HG02571 (cell line): Measurements from ENCODE around the gene ATP6V0A4.
A peak's percentile ranks its signal among the peaks of the same experiment; 100 is the strongest.
"Not testable (repeated sequence)": the region's sequence is repeated elsewhere in the genome, so short reads cannot be mapped to it uniquely, and the experiment has no call there.

Experiments used
- ATAC-seq: cut with Tn5 transposase; IDR thresholded peaks from one replicate; pipeline ENCODE4 v1.9.1; 2021; ENCODE audit warnings: mild to moderate bottlenecking, moderate library complexity; ENCODE audit not compliant: unreplicated experiment

The ATP6V0A4 gene

DNA sequence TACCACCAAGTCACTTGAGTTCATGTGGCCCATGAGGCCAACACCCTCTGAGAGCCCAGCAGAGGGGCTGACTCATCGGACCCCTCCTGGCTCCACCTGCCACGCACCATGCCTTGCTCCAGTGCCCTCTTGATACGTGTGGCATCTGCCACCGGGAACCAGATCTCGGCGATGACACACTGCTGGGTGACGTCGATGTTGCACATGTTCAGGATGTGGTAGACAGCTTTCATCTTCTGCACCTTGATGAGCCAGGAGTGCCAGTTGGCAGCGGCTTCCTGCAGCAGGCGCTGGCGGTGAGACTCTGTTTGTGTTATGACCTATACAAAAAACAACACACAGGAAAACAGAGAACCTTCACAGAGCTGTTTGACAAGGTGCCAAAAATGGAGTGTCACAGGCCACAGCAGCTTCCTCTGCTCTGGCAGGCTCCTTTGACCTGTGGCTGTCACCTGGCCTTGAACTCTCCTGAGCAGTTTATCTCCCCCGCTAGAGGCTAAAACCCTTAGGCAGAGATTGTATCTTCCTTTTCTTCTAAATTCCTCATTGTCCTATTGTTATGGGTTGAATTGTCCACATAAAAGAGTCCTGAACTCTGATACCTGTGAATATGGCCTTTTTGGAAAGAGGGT is 45.4 kb downstream of the ATP6V0A4 start:
- no peak for ATAC-seq

DNA sequence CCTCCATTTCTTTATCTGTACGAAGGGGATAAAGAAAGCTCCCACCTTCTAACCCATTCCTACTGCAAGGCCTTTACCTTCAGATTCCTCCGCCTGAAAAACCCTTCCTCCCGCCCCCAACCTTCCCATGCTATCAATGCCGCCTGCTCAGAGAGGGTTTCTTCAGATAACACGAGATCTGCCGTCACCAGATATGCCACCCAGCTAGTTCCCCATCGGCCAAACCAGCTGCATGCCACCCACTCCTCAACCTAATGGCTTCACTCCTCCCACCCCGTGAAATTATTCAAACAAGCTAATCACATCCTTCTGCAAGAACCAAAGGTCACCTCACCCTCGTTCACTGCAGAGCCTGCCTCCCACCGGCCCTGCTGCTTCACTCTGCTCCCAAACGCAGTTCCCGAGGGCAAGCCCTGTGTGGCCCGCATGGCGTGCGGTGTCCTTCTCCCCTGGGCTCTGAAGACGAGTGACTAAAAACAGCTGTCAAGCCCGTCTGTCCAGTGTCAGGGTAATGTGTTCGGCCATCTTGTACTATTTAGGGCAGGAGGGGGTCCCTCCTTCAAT is 47.0 kb downstream of the ATP6V0A4 start:
- no peak for ATAC-seq

DNA sequence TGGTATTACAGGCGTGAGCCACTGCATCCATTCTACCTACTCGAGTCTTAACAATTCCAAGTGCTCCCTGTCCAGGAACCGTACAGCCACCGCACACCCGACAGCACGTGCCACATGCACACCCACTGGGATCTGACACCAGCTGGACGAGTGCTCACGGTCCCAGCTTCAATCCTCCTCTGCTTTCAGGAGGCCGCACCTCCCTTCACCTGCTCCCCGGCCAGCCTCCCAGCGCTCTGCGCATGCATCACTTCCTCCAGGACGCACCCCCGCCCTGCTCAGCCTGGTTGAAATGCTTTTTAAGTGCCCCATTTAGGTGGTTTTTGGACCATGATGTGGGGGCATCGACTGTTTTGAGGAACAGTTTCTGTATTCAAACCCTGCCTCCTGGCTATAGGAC is 47.5 kb downstream of the ATP6V0A4 start:
- ATAC-seq = no peak

DNA sequence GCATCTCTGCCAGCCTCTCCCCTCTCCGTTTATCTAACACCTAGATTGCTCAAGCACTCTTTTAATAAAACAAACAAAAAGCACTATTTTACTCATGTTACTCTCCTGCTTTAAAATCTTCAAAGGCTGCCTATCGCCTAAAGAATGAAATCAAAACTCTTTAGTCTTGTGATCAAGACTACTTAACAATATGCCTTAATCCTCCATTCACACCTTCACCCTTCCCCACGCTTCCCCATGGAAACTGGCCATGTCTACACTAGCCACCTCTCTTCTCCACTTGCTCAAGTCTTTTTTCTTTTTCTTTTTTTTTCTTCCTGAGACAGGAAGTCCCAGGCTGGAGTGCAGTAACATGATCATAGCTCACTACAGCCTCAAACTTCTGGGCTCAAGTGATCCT is 48.0 kb downstream of the ATP6V0A4 start:
- ATAC-seq = no peak

- no peak for ATAC-seq
These were observed 49.3 kb downstream of the ATP6V0A4 start for GRCh38 chr7:138748666-138749065.

GRCh38 chr7:138746073-138746472 is 51.9 kb downstream of the ATP6V0A4 start:
- no peak for ATAC-seq

DNA sequence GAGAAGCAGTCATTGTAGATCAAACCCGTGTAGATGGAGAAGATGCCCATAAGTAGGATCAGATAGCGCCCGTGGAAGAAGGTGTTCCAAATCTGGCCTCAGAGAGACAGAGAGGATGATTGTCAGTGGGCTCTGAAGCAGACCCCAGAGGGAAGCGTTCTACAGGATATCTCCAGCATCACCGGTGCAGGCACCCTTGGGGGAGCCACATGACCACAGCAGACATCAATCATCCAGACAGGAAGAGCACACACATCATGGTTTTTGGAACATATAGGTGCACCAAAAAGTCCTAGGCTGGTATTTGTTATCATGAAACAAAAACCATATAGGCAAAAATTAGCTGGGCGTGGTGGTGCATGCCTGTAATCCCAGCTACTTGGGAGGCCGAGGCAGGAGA is 52.8 kb downstream of the ATP6V0A4 start:
- no peak for ATAC-seq

- no peak for ATAC-seq
These were observed 56.6 kb downstream of the ATP6V0A4 start for GRCh38 chr7:138741453-138741735.

- no peak for ATAC-seq
These were observed 58.1 kb downstream of the ATP6V0A4 start for GRCh38 chr7:138739859-138740258.

GRCh38 chr7:138738551-138739335 is 59.3 kb downstream of the ATP6V0A4 start:
- ATAC-seq = peak; percentile 56

- ATAC-seq = no peak
These were observed 59.9 kb downstream of the ATP6V0A4 start for GRCh38 chr7:138738114-138738513.

DNA sequence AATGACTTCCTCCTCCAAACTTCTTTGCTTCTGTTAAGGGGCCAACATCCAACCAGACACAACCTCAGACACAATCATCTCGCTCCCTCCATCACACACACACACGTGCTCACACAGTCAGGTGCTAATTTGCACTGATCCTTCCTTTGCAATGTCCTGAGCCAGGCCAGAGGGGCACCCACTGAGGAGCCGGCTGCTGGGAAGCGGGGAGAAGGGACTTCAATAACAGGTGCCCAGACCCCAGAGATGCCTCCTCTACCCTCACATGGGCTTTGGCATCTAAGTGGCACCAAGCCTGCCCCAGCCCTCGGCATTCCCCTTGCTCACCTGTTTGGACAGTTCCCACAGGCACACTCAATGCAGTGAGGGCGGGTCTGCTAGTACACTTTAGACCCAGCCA is 62.6 kb downstream of the ATP6V0A4 start:
- ATAC-seq = no peak

GRCh38 chr7:138731733-138732132 is 66.3 kb downstream of the ATP6V0A4 start:
- ATAC-seq = not testable (repeated sequence)

- no peak for ATAC-seq
These were observed 68.6 kb downstream of the ATP6V0A4 start for GRCh38 chr7:138729444-138729843.

- no peak for ATAC-seq
These were observed 70.5 kb downstream of the ATP6V0A4 start for GRCh38 chr7:138727336-138728099.

DNA sequence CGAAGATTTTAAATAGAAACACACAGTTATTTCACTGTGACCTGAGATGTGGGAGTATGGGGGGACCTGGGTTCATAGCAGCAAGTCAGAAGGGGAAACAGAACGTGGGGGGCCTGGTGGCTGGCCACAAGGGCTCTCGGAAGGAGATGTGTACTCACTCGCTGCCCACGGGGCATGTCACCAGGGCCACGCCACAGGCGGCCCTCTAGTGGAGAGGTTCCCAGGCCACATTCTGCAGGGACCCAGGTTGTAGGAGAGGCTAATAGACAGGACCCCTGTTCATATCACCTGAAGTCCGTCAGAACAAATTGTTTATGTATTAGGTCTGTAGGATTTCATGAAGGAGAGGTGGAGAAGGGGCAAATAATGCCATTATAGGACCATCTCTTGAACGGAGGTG is 71.7 kb downstream of the ATP6V0A4 start:
- no peak for ATAC-seq

DNA sequence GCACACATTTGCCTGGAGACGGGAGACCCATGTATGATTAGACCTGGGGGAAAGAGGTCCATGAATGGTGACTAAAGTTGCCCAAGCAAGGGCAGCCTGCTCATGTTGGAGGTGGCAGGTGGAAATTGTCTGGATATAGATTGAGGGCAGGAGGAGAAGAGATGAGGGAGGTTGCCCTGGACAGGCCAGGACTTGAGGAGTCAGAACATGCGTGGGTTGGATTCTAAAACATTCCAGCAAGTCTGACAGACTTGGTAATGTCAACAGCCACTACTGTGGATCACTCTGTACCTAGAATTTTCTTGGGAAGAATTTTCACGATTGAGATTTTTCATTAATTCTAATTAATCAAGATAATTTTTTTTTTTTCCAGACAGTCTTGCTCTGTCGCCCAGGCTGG is 77.7 kb downstream of the ATP6V0A4 start:
- ATAC-seq = no peak

- ATAC-seq = no peak
These were observed 81.1 kb downstream of the ATP6V0A4 start for GRCh38 chr7:138716889-138717288.

DNA sequence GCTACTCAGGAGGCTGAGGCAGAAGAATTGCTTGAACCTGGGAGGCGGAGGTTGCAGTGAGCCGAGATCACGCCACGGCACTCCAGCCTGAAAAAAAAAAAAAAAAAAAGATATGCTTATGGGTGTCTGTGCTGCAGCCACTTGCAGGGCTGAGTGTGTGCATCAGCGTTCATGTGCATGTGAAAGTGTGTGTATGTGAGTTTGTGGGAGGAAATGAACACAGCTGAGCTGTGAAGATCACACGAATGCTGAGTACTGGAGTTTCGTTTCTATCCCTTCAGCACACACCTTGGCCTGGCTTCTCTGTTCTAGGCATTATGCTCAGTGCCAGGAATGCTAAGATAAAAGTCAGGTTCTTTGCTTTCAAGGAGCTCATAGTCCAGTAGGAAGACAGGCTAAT is 84.8 kb downstream of the ATP6V0A4 start:
- ATAC-seq = no peak

GRCh38 chr7:138712652-138713051 is 85.3 kb downstream of the ATP6V0A4 start:
- no peak for ATAC-seq

GRCh38 chr7:138710536-138711385 is 87.2 kb downstream of the ATP6V0A4 start:
- no peak for ATAC-seq
